HG03280 (cell line): ENCODE data around the gene CRTC2.
"Not testable (repeated sequence)": the region's sequence is repeated elsewhere in the genome, so short reads cannot be mapped to it uniquely, and the experiment has no call there.

Experiments used
- ATAC-seq: cut with Tn5 transposase; IDR thresholded peaks from one replicate; pipeline ENCODE4 v1.9.1; 2021; ENCODE audit warnings: mild to moderate bottlenecking, moderate library complexity; ENCODE audit not compliant: unreplicated experiment

Gene CRTC2, protein sequence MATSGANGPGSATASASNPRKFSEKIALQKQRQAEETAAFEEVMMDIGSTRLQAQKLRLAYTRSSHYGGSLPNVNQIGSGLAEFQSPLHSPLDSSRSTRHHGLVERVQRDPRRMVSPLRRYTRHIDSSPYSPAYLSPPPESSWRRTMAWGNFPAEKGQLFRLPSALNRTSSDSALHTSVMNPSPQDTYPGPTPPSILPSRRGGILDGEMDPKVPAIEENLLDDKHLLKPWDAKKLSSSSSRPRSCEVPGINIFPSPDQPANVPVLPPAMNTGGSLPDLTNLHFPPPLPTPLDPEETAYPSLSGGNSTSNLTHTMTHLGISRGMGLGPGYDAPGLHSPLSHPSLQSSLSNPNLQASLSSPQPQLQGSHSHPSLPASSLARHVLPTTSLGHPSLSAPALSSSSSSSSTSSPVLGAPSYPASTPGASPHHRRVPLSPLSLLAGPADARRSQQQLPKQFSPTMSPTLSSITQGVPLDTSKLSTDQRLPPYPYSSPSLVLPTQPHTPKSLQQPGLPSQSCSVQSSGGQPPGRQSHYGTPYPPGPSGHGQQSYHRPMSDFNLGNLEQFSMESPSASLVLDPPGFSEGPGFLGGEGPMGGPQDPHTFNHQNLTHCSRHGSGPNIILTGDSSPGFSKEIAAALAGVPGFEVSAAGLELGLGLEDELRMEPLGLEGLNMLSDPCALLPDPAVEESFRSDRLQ

DNA sequence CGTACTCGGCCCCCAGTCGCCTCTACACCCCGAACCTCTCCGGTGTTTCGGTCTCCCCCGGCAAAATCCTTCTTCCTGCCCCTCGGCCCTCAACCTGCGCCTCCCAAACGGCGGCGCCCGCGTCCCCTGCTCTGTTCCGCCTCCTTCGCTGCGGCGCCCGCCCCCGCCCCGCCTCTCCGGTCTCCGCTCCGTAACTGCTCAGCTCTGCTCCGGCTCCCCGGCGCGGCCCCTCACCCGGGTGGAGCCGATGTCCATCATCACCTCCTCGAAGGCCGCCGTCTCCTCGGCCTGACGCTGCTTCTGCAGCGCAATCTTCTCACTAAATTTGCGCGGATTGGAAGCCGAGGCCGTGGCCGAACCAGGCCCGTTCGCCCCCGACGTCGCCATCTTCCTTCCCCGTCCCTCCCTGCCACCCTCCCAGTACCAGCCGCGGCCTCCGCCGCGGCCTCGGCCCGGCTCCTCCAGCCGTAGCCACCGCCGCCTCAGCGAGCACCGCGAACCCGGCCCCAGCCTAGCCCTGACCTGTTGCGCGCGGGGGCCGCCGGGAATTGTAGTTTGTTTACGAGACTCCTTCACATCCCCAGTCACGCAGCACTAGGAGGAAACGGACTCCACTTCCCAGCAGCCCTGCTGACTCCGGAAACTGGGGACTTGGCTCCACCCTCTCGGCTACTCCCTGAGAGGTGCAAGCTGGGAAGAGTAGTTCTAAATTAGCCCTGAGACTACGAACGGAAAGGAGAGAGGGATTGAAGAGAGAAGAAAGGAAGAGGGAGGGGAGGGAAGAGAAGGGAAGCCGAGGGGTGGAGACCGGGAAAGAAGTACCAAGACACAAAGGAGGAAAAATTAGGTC, at the start of gene CRTC2:
TSS of gene CRTC2 (minus strand) at position 502 of the 850 bp plus-strand sequence. CDS start at position 387, 115 bp downstream.
- peak; percentile 71 for ATAC-seq

DNA sequence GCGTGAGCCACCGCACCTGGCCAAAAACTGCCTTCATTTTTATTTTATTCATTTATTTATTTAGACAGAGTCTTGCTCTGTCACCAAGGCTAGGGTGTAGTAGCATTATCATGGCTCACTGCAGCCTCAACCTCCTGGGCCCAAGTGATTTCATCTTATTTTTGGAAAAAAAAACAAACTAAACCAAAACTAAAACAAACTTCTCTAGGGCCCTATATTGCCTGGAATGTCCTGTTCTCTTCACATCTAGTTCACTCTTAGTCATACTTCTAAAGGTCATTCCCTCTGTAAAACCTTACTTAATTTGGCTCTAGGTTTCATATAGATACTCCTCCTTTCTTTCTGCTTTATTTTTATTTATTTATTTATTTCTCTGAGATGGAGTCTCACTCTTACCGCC, 47.7 kb upstream of the CRTC2 start:
- no peak for ATAC-seq

DNA sequence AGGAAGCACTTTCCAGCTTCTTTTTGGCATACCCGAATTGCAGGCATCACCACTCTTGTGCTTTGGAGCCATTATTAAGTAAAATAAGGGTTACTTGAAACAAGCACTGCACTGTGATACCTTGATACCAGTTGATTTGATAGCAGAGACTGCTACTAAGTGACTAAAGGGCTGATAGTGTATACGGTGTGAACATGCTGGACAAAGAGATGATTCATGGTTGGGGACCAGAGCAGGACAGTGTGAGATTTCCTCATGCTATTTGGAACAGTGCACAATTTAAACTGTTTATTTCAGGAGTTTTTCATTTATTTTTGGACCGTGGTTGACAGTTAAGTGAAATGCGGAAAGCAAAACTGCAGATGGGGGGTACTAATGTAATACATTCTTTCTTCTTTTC, 42.0 kb upstream of the CRTC2 start:
- no peak for ATAC-seq

DNA sequence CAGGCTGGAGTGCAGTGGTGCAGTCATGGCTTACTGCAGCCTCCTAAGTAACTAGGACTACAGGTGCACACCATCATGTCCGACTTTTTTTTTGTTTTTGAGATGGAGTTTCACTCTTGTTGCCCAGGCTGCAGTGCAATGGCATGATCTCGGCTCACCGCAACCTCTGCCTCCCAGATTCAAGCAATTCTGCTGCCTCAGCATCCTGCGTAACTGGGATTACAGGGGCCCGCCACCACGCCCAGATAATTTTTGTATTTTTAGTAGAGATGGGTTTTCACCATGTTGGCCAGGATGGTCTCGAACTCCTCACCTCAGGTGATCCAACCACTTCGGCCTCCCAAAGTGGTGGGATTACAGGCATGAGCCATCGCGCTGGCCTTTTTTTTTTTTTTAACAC, 38.5 kb upstream of the CRTC2 start:
- ATAC-seq, result not testable (repeated sequence)

DNA sequence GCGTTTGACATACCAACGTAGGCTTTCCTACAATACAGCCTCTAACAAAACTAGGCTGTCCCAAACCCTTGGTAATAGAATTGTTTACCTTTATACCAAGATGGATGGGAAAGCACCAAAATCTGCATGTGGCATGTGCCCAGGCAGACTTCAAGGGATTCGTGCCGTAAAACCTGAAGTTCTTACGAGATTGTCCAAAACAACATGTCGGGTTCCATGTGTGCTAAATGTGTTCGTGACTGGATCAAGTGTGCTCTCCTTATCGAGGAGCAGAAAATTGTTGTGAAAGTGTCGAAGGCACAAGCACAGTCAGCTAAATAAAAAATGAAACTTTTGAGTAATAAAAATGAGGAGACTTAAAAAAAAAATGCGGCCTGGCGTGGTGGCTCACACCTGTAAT, 37.2 kb upstream of the CRTC2 start:
- ATAC-seq, result no peak

DNA sequence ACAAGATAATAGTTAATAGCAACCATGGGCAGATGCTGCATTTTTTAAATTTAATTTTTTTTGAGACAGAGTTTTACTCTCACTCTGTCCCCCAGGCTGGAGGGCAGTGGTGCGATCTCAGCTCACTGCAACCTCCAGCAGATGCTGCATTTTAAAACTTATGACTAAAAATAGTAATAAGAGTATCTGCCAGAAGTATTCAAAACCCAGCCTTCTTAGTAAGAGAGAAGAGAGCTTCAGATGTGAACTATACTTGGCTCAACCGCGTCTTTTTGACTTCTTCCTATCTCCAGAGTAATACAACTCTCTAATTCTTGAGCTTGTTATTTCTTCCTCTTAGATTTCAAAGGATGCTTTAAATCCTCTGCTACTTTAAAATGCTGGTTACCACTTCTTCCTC, 36.8 kb upstream of the CRTC2 start:
- ATAC-seq, result no peak

DNA sequence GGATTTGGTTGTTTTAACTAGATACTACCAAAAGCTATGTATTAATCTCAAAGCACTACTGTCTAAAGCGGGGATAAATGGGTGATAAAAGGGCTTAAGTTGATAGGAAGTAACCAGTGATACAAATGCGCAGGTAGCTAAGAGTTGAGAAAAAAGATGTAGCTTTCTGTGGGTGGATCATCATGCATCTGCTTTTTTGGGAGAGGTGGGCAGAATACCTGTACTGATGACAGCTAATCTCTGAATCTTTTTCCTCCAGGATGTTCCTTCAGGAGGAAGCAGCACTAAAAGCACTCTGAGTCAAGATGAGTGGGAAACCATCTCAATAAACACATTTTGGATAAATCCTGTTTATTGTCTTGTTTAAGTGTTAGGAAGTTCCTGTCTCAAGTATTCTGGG, 33.4 kb upstream of the CRTC2 start:
- ATAC-seq, result no peak

DNA sequence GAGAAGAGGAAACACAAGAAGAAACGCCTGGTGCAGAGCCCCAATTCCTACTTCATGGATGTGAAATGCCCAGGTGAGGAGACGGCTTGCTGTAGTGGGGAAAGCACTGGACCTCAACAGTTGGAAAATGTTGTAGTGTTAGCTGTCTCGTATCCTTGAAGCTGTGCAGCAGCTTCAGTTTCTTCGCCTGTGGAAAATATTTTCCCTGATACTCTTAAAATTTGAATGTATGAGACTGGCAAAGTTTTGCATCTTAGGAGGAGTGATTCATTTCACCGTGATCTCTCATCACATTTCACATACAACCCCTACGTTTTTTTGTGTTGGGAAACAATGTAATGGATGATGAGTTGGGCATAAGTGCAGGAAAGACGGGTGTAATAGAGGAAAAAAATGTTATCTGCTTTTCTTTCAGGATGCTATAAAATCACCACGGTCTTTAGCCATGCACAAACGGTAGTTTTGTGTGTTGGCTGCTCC, 32.8 kb upstream of the CRTC2 start:
- no peak for ATAC-seq

DNA sequence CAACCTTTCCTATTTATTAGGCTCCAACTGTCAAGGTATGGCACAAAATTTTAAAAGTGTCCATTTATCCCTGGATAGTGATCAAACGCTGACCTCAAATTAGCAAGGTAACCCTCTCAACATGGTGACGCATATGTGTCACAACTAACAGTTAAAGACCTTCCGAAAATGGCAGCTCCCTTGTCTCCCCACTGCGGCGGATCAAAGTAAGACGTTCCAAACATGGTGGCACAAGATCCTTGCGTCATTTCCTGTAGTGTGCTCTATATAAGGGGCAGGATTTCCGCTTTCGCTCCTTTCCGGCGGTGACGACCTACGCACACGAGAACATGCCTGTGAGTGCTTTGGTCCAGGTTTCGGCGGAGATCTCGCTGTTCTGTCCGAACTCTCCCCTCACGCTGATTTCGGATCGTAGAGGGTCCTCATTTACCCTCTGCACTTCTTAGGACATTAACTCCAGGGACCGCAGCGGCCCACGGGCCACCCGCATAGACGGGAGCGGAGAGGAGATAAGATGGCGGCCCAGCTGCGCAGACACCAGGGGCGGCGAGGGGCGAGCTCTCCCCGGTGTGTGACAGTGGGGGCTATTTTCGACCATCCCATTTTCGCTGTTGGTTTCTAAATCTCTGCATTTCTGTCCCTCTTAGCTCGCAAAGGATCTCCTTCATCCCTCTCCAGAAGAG, 32.2 kb upstream of the CRTC2 start, which contains the start of gene RPS27:
TSS of gene RPS27 (plus strand) at position 295 of the 683 bp plus-strand sequence. CDS start at position 330, 35 bp downstream.
- ATAC-seq, result peak; percentile 66

DNA sequence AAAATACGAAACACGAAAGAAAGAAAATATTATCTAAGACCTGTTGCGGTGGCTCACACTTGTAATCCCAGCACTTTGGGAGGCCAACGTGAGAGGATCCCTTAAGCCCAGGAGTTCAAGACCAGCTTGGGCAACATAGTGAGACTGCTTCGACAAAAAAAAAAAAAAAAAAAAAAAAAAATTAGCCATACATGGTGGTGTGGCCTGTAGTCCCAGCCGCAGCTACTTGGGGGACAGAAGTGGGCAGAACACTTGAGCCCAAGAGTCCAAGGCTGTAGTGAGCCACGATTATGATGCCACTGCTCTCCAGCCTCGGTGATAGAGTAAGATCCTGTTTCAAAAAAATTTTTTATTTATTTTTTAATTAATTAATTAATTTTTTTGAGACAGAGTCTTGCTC, 29.2 kb upstream of the CRTC2 start:
- no peak for ATAC-seq

DNA sequence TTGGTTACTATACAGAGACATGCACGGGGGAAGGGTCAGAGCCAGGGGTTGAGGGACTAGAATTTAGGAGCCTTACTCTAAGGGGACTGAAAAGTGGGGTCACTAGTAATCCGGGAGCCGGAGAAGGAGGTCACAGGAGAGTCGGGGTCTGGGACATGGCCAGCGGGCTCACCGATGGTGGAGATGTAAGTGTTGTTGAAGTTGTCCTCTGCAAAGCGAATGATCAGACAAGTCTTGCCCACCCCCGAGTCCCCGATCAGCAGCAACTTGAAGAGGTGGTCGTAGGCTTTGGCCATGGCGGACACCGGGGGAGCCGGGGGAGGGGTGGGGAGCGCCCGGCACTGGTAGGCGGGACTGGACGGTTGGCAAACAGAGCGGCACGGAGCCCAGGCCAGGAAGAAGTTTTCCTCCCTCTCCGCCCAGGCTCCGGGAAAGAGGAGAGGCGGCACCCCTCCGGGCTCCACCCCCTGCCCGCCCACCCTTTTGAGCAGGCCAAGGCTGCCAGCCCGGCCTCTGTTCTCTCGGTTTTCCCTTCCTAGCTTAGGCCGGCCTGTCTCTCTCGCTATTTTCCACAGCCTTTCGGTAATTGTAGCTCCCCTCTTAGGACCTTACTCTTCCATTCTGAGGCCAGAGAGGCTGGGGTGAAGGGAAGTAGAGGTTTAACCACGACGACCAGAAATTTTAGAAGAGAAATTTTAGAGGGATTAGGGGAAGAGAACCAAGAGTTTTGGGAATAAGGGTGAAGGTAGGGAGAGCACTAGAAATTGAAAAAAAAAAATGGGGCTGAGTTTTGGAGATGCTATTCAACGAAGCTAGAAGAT, 27.7 kb upstream of the CRTC2 start, which contains the start of gene RAB13:
TSS of gene RAB13 (minus strand) at position 399 of the 821 bp plus-strand sequence. CDS start at position 296, 103 bp downstream.
- no peak for ATAC-seq

DNA sequence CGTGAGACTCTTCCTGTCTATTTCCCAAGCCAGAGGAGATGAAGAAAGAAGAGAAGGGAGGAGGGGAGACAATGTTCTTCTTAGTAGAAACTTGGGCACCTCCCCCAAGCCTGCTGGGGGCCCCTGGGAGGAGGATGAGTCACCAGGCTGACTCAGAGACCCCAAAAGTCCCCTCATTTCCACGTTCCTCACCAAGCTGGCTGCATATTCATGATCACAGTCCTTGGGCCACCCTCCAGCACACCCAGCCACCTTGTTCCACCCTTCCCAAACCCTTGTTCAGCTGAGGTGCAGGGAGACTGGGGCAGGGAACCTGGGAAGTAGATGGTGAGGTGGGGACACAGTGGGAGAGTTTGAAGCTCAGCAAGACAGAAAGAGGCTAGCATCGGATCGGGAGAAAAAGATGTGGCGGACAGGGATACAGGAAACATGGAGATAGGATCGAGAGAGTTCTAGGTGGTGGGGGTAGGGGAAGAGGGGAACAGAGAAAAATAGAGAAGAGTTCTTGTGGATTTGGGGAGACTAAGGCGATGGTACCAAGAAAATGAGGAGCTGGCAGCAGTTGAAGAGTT, 27.0 kb upstream of the CRTC2 start:
- no peak for ATAC-seq

DNA sequence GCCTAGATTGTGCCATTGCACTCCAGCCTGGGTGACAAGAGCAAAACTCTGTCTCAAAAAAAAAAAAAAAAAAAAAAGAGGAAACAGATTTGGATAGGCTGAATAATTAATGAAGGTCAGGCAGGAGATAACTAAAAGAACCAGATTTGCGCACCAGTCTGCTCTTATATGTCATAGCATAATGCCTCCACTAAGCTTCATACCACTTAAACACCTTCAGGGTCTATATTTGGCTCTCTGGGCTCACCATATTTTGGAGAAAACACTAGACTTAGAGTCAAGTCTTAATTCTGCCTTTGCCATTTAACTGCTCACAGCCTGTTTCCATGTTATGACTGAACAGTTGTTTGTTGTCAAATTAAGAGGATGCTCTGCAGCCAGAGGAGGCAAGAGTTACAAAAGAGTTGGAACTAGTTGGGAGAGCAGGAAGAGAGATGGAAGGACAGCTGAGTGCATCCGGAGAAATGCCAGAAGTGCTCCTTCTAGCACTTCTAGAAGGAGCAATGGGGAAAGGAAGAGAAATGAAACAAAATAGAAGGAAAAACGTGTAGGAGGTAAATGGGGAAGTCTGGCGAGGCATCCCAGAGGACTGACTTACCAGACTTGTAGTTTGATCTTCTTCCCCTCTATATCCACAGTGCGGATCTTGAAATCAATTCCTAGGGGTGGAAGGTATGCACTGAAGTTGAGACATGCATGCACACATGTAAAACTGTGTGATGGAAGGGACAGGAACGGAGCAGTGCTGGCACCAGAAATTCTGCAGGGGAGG, 25.9 kb upstream of the CRTC2 start:
- no peak for ATAC-seq

DNA sequence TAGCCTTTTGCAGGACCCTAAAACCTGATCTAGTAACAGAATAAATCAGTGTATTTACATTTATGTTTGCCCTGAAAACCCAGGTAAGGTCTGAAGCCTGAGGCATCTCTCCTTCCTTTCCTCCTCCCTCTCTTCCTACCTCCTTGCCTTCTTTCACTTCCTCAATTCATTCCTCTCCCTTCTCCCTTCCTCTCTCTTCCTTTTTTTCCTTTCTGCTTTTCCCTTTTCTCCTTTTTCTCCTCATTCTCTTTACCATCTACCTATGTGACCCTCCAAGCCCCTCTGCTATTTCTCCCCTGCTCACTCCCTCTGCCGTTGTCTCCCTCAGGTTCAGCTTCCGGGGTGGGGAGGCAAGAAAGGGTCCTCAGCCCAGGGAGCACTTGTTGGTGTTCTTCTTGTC, 23.3 kb upstream of the CRTC2 start:
- ATAC-seq, result not testable (repeated sequence)

DNA sequence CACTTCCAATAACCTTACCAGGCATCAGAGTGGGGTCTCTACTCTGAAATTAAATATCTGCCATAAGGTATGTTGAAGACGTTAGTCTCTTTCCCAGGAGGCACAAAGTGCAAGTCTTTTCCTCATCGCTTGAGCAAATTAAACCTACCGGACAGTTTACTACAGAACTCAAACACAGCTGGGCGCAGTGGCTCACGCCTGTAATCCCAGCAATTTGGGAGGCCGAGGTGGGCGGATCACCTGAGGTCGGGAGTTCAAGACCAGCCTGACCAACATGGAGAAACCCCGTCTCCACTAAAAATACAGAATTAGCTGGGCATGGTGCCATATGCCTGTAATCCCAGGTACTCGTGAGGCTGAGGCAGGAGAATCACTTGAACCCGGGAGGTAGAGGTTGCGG, 20.7 kb upstream of the CRTC2 start:
- not testable (repeated sequence) for ATAC-seq

DNA sequence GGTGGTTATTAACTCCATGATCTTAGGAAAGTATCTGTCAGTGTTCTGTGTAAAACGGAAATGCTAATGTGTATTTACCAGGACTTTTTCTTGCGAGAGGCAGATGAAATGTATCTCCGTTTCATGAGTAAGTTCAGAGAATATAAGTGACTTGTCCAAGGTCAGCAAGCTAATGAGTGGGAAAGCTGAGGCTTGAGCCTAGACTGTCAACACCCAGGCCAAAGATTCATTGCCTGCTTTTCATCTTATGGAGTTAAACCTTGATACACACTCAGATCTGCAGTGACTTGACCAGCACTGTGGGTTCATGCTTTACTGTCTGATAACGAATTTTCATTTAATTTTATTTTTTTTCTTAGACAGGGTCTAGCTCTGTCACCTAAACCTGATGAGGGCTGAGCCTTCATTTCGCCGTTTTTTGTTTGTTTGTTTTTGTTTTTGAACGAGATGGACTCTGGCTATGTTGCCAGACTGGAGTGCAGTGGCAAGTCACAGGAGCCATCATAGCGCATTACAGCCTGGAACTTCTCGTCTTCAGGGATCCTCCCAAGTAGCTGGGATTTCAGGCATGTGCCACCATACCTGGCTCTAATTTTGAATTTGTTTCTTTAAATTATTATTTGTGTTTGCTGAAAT, 20.0 kb upstream of the CRTC2 start:
- ATAC-seq, result no peak

DNA sequence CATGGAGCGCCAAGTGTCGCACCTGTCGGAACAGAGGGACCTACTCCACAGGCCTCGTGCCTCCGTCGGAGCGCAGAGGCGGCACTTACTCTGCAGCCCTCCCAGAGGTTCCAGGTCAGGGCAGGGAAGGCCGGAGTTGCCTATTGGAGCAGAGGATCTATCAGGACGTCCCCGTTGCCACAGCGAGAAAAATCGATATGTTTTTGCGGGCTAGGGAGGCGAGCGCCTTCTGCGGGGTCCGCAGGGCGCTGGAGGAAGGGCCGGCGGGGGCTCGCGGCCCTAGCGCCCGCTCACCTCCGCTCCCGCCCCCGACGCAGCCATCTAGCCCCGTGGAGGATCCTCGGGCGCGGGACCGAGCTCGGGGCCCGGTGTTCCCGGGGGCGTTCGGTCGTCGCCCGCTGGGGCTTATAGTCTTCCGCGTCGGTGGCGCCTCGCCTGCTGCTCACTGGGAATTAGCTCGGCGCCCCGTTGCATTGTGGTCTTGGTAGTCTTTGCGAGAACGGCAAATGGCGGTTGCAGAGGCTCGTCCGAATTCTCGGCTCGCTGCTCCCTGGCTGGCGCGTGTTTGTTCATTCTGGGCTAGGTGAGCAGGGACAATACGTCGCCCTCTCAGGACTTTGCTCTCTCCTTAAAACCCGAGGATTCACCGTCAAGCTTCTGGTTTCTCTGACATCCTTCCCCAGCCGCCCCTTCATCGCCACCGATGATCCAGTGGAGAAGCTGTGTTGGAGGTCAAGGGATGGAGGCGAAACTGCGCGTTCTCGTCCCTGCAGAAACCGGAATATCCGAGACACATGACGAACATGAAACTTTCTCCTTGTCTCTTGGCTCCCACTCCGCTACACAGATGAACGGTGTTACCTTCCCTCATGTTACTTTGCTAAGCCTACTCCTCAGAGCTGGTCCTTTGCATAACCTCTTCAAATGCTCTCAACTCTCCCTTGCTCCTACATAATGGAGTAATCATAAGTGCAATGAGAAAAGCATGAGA, 19.1 kb upstream of the CRTC2 start, which contains the start of gene JTB:
TSS of gene JTB (minus strand) at position 425 of the 991 bp plus-strand sequence. CDS start at position 3, 422 bp downstream.
- peak; percentile 75 for ATAC-seq
